Endothelial cell (in vitro differentiated cells): ENCODE results near the gene FAM131B. TPM values are rescaled to one million over a fixed set of nuclear protein-coding genes. Genes with fewer than 3 reads are reported as not detected.

ENCODE experiments used
- DNase-seq: peaks from one replicate; pipeline ENCODE4 v3.0.0; 2021; ENCODE audit warnings: low spot score
- H3K27ac Mint-ChIP-seq: one replicate; pipeline ENCODE4 v1.8.0; 2021; ENCODE audit warnings: mixed read lengths, inconsistent platforms; ENCODE audit not compliant: unreplicated experiment
- H3K27me3 Mint-ChIP-seq: one replicate; pipeline ENCODE4 v1.8.0; 2021; ENCODE audit warnings: mild to moderate bottlenecking, moderate library complexity, mixed read lengths, inconsistent platforms; ENCODE audit not compliant: unreplicated experiment
- H3K36me3 Mint-ChIP-seq: one replicate; pipeline ENCODE4 v1.8.0; 2021; ENCODE audit warnings: mild to moderate bottlenecking, low read depth, mixed read lengths, inconsistent platforms; ENCODE audit not compliant: unreplicated experiment
- H3K4me1 Mint-ChIP-seq: one replicate; pipeline ENCODE4 v1.8.0; 2021; ENCODE audit warnings: mild to moderate bottlenecking, mixed read lengths, inconsistent platforms; ENCODE audit not compliant: unreplicated experiment
- H3K4me3 Mint-ChIP-seq: one replicate; pipeline ENCODE4 v1.8.0; 2021; ENCODE audit warnings: mild to moderate bottlenecking, mixed read lengths, inconsistent platforms; ENCODE audit not compliant: unreplicated experiment
- H3K9me3 Mint-ChIP-seq: one replicate; pipeline ENCODE4 v1.8.0; 2021; ENCODE audit warnings: mixed read lengths, inconsistent platforms; ENCODE audit not compliant: unreplicated experiment
- CTCF ChIP-seq: fragments of 200-600 bp; sonication (generic); IDR thresholded peaks from one replicate; pipeline ENCODE4 v1.5.0; 2021; ENCODE audit warnings: antibody characterized with exemption; ENCODE audit not compliant: unreplicated experiment
- total RNA-seq: library from RNA; stranded (reverse); fragmentation: NEBNext Ultra II Directional; extraction: Animal tissue kit (Norgen Biotek cat#: 25700); gene quantifications from one replicate; pipeline ENCODE4 v1.2.1, GENCODE V29; 2021; ENCODE audit not compliant: unreplicated experiment

FAM131B gene
- total RNA-seq, 1 donor from 2014 or later, result 1.0 TPM

GRCh38 chr7:143396625-143397556, 34.4 kb upstream of the FAM131B start:
- peaks cover 13% of the 10 kb centered on the region for H3K27me3 Mint-ChIP-seq
- no peak for DNase-seq
- H3K27ac Mint-ChIP-seq, result no peak overlapping the region
- peaks cover 13% of the 10 kb centered on the region for H3K4me1 Mint-ChIP-seq
- no peak for TF ChIP-seq CTCF
- H3K36me3 Mint-ChIP-seq, result peaks cover 15% of the 10 kb centered on the region
- H3K4me3 Mint-ChIP-seq, result no peak overlapping the region
- H3K9me3 Mint-ChIP-seq, result no peaks in the 10 kb centered on the region

GRCh38 chr7:143396182-143396581, 33.7 kb upstream of the FAM131B start:
- no peak for TF ChIP-seq CTCF
- Mint-ChIP-seq H3K4me1 (peaks cover 17% of the 10 kb centered on the region), H3K9me3 (no peaks in the 10 kb centered on the region), H3K4me3 (no peak overlapping the region), H3K36me3 (peaks cover 15% of the 10 kb centered on the region), H3K27me3 (peaks cover 13% of the 10 kb centered on the region), H3K27ac (no peak overlapping the region)
- DNase-seq, result no peak

- Mint-ChIP-seq H3K36me3 (peaks cover 8% of the 10 kb centered on the region), H3K4me3 (peak overlapping the region; percentile 5), H3K27ac (peak overlapping the region; percentile 3), H3K9me3 (no peaks in the 10 kb centered on the region), H3K4me1 (peaks cover 21% of the 10 kb centered on the region), H3K27me3 (peaks cover 13% of the 10 kb centered on the region)
- DNase-seq, result no peak
- TF ChIP-seq CTCF, result peak; percentile 50
Observed at GRCh38 chr7:143395187-143396149, 33.0 kb upstream of the FAM131B start.

GRCh38 chr7:143394777-143395176, 32.3 kb upstream of the FAM131B start:
- H3K4me3 Mint-ChIP-seq, result no peak overlapping the region
- H3K9me3 Mint-ChIP-seq, result no peaks in the 10 kb centered on the region
- DNase-seq, result no peak
- H3K4me1 Mint-ChIP-seq, result peaks cover 28% of the 10 kb centered on the region
- H3K36me3 Mint-ChIP-seq, result peaks cover 12% of the 10 kb centered on the region
- TF ChIP-seq CTCF, result no peak
- no peak overlapping the region for H3K27ac Mint-ChIP-seq
- peaks cover 19% of the 10 kb centered on the region for H3K27me3 Mint-ChIP-seq
